ENCODE measurements around the gene FADS3. TPM values are rescaled to one million over a fixed set of nuclear protein-coding genes. Genes with fewer than 3 reads are reported as not detected.
A peak's percentile ranks its signal among the peaks of the same experiment; 100 is the strongest.

The FADS3 gene
- total and polyA plus RNA-seq, 12 donors = 54.9 to 217 (median 75.2) TPM

DNA sequence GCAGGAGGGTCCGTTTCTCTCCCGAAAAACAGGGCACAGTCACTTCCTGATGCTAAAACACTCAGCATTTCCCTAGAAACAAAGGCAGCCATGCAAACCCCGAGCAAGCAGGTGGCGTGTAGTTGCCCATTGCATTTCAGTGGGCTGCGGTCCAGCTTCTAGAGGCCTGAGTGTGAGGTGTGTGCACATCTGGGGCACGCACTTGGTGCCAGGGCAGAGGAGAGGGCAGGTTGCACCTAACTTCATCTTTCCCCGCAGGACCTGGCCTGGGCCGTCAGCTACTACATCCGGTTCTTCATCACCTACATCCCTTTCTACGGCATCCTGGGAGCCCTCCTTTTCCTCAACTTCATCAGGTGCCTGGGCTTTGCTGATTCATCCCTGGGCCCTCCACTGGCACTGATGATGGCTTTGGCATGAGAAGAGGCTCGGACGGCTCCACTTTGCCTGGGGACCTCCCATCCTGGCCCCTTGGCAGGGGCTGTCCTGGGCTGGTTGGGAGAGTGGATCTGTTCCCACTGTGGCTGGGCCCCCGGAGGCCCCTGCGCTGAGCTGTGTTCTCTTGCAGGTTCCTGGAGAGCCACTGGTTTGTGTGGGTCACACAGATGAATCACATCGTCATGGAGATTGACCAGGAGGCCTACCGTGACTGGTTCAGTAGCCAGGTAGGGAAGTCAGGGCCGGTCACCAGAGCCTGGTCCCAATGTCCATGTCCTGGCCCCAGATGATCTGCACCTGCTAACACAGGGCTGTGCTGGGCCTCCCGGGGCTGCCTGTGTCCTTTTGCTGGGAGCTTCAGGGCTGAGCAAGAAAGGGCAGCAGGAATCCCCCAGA lies 28.4 kb downstream of the FADS3 start:
- Histone ChIP-seq H3K36me3 (peaks cover 0 to 63% (median 0%) of the 10 kb centered on the region in 9 donors), H3K9me3 (no peaks in the 10 kb centered on the region), H3K4me1 (peaks cover 6 to 27% (median 14%) of the 10 kb centered on the region in 9 donors), H3K27me3 (no peaks in the 10 kb centered on the region), H3K4me3 (no peak overlapping the region), H3K27ac (peak overlapping the region in 4 of 10 donors; percentile 66 to 83 (median 74))
- DNase-seq (no peak), ATAC-seq (no peak)
- 92% methylated on average over 18 of the region's 18 CpGs for WGBS, 2 donors
- TF ChIP-seq, protein P1, sequence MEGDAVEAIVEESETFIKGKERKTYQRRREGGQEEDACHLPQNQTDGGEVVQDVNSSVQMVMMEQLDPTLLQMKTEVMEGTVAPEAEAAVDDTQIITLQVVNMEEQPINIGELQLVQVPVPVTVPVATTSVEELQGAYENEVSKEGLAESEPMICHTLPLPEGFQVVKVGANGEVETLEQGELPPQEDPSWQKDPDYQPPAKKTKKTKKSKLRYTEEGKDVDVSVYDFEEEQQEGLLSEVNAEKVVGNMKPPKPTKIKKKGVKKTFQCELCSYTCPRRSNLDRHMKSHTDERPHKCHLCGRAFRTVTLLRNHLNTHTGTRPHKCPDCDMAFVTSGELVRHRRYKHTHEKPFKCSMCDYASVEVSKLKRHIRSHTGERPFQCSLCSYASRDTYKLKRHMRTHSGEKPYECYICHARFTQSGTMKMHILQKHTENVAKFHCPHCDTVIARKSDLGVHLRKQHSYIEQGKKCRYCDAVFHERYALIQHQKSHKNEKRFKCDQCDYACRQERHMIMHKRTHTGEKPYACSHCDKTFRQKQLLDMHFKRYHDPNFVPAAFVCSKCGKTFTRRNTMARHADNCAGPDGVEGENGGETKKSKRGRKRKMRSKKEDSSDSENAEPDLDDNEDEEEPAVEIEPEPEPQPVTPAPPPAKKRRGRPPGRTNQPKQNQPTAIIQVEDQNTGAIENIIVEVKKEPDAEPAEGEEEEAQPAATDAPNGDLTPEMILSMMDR (IDR thresholded peaks at IDR 0.05) = no peak
- intact Hi-C loops (cut with DNase I) = loop anchor here in 3 of 10 donors (5.0 to 10.0 kb wide), 3 partner anchors 36 to 48 kb away; partner anchors contain the start of genes FADS1 (in 2 of the 3) and FADS2 (in 1 of the 3)

DNA sequence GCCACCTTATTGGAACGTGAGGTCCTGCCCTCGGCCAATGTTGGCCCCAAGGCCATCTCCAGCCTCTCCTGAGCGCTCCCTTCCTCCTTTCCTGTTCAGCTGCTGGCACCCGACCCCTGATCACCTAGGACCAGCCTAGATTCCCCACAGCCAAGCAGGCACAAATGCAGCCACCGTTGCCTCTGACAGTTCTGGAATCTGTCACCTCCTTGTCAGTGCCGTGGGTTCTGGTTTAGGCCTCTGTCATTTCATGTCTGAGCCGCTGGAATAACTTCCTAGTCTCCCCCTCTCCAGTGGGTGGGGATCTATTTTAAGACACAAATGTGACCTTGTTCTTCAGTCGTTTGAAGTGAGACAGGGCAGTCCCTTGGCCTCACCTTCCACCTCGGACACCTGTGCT lies 29.7 kb downstream of the FADS3 start:
- ATAC-seq = peak; percentile 63 to 87 (median 80)
- WGBS, 2 donors = 30 to 49% methylated on average over 9 of the region's 9 CpGs
- DNase-seq = peak; percentile 49 to 62
- H3K9me3 ChIP-seq = no peaks in the 10 kb centered on the region
- peaks cover 6 to 27% (median 14%) of the 10 kb centered on the region in 9 donors for H3K4me1 ChIP-seq
- no peak overlapping the region for H3K4me3 ChIP-seq
- TF ChIP-seq, protein P1 (IDR thresholded peaks at IDR 0.05) = no peak
- peak overlapping the region in 8 of 10 donors; percentile 64 to 88 (median 70) for H3K27ac ChIP-seq
- no peaks in the 10 kb centered on the region for H3K27me3 ChIP-seq
- H3K36me3 ChIP-seq = peaks cover 0 to 76% (median 0%) of the 10 kb centered on the region in 9 donors
- intact Hi-C loops (cut with DNase I) = loop anchor here in 3 of 10 donors (5.0 to 10.0 kb wide), 3 partner anchors 34 to 47 kb away; partner anchors contain the start of genes FADS1 (in 2 of the 3) and FADS2 (in 1 of the 3)

DNA sequence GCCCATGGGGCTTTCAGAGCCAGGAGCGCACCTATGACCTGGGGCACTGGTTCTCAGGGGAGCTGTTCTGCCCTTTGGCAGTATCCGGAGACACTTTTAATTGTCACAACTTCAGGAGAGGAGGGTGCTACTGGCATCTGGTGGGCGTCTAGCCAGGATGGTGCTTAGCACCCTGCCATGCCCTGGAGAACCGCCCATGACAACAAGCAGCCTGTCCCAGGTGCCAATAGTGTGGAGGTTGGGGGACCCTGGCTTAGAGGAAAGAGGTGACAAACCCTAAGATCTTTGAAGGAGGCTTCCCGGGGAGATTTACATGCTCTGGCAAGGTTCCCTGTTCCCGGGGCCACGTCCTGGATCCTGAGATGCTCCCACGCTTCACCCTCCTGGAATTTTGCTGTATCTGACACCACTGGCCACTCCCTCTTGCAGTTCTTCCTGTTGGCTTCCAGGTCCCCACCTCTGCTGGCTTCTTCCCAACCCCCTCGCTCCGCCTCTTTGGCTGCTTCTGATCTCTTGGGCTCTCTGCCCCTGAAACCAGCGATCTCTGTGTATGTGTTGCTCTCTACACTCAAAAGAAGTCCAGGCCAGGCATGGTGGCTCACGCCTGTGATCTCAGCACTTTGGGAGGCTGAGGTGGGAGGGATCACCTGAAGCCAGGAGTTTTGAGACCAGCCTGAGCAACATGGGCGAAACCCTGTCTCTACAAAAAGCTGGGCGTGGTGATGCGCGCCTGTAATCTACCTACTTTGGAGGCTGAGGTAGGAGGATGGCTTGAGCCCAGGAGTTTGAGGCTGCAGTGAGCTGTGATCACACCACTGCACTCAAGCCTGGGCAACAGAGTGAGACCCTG lies 31.1 kb downstream of the FADS3 start:
- Histone ChIP-seq H3K27ac (peak overlapping the region in 8 of 10 donors; percentile 38 to 88 (median 68)), H3K9me3 (no peaks in the 10 kb centered on the region), H3K4me3 (no peak overlapping the region), H3K4me1 (peaks cover 6 to 27% (median 14%) of the 10 kb centered on the region in 9 donors), H3K27me3 (no peaks in the 10 kb centered on the region), H3K36me3 (peaks cover 0 to 71% (median 0%) of the 10 kb centered on the region in 9 donors)
- peak; percentile 81 to 83 for DNase-seq
- WGBS, 2 donors = 50 to 52% methylated on average over 16 of the region's 16 CpGs
- intact Hi-C loops (cut with DNase I) = loop anchor here in 4 of 10 donors (1.0 to 10.0 kb wide), 4 partner anchors 18 to 45 kb away; partner anchors contain the start of genes FADS1 (in 2 of the 4) and FADS2 (in 1 of the 4)
- TF ChIP-seq, protein P1 (IDR thresholded peaks at IDR 0.05) = no peak
- ATAC-seq = peak; percentile 45 to 82 (median 72)
